ENCODE measurements around the gene MAST4.
"Not testable (repeated sequence)": the region's sequence is repeated elsewhere in the genome, so short reads cannot be mapped to it uniquely, and the experiment has no call there.

GRCh38 chr5:67127347-67127895 lies 531.2 kb downstream of the MAST4 start:
- not testable (repeated sequence) for TF ChIP-seq CTCF (IDR thresholded peaks at IDR 0.05); EZH2 (IDR thresholded peaks at IDR 0.05; ENCODE audit: borderline replicate concordance, insufficient read depth, low read depth, low read length, poor library complexity, severe bottlenecking)

All from B cell (primary cell).